ENCODE measurements around the gene NAPG.
"Not testable (repeated sequence)": the region's sequence is repeated elsewhere in the genome, so short reads cannot be mapped to it uniquely, and the experiment has no call there.

Gene NAPG

DNA sequence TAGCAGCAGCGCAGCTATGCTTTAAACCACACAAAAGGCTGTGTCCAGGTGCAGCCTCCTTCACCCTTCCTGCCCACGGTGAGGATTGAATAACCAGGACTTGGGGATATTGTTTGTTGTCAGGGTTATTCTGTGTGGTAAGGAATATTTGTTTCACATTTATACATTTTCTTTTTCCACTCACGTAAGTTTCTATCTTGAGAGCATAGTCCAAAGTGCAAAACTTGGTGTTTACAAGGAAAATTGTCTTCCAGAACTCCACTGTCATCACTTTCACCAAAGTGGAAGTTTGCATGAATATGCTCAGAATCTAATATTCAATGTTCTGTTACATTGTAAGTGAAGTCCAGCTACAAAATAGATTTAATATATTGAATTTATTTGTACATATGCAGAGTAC, 26.4 kb downstream of the NAPG start:
- DNase-seq = no peak

DNA sequence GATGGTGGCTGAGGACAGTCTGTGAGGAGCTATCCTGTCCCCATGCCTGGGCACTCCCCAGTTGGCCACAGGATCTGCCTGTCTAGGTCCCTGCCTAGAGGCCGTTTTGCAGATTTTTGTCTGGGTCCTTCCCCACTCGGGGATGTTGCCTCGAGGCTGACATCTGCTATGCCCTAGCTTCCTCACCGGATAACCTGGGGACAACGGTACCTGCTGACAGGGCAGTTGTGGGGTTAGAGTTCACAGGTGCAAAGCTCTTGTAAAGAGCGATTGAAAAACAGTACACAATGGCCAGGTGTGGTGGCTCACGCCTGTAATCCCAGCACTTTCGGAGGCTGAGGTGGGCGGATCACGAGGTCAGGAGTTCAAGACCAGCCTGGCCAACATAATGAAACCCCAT, 30.4 kb downstream of the NAPG start:
- DNase-seq = not testable (repeated sequence)

DNA sequence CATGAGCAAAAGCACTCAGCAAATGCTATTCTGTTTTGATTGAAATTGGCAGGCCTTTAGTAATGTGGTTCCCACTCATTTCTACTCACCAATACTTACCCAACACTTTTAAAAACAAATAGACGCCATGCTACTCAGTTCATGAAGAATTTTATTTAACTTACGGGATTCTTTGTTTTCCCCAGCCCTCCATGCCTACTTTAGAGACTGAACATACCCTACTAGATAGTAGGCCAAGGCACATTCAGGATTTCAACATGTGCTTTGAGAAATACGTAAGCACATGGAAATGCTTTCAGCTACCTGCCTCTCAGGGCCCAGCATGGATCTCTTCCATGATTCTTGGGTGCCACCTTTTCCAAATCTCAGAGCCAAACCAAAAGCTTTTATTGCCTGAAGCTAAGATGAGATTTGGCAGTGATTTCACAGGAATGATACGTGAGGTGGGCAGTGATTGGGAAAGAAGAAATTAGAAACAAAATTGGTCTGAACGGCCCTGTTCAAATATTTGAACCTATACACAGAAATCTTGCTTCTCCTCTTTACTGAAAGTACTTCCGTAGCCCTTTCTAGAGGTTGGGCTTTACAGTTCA, 31.4 kb downstream of the NAPG start:
- no peak for DNase-seq

- DNase-seq = no peak
These were observed 32.6 kb downstream of the NAPG start for GRCh38 chr18:10558243-10558966.

- no peak for DNase-seq
These were observed 33.1 kb downstream of the NAPG start for GRCh38 chr18:10558967-10559298.

GRCh38 chr18:10559553-10560451, 34.0 kb downstream of the NAPG start:
- DNase-seq = no peak

GRCh38 chr18:10560452-10561045, 34.7 kb downstream of the NAPG start:
- DNase-seq = no peak

DNA sequence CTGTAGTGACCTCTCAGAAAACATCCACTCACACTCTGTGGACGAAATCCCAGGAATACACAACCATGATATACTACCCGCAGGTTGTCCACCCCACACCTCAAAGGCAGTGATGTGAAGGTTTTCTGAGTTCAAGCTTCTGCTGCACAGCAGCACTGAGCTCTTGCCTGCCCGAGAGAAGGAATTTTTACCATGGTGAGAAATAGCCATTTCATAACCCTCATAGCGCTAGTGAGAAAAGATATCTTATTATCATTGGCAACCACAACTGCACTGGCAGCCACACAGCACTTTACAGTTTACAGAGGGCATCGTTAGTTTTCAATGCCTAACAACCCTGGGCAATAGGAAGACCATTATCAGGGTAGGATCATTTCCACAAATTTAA, 36.9 kb downstream of the NAPG start:
- no peak for DNase-seq

DNA sequence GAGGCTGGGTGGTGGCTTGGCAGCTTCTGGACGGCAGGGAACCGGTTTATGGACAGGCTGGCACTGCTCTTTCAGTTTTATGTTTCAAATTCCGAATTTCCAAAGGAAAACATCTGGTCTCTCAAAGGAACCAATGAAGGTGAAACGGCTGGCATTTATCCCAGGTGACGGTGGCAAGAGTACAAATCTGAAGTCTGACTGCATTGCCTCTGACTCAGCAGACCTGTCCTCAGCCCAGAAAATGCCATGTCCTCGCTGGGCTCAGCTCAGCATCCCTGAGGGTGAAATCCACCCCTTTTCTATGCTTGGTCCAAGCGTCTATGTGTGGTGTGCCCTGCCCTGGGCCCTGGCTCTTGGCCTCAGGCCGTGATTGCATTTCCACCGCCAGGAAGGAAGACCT, 38.1 kb downstream of the NAPG start:
- DNase-seq = no peak

DNA sequence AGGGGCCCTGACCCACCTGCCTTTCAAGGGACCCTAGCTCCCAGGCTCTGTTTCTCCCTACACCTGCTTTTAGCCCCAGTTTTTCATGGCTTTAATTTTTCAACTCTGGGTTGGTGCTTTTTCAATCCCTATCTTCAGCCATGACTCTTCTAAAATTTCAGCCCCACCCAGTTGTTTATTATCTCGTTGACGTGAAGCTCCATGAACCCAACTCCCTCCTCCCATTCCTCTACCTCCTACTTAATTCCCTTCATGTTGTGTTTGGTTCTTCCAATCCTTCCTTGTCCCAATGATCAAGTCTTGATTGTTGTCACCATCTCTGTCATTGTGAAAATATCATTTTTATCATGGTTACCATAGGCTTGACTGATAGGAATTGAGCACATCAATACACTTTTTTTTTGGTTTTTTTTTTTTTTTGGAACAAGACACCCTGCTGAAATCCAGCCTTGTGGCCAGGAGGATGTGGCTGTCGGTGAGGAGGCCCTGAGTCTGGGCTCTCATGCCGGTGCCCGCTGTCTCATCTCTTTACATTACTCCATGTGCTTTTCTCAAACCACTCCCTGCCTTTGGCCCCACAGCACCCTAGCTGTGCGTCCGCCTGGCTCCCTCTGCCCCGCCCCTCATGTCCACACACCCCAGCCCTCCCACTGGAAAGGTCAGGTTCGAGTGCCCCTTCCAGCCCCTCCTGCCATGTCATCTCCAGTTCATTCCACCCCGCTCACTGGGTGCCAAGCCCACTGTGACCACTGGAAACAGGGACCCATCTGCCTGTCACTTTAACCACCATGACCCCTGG, 39.3 kb downstream of the NAPG start:
- no peak for DNase-seq

DNA sequence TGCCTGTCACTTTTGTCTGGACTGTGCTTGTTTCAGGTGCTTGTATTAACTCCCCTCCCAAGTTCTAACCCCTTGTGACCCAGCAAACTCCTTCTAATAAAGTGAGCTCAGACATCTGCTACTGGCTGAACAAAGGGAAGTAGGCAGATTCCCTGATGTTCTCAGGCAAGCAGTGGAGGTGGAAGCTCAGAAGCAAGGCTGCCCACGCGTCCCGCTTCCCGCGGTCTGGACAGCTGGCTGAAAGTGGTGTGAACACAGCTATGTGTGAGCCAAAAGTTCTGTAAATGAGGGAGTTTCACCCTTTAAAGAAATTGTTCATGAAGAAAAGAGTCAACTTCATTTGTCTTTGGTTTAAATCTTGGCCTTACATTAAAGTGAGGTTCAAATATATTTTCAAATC, 40.0 kb downstream of the NAPG start:
- no peak for DNase-seq

- DNase-seq = no peak
These were observed 40.6 kb downstream of the NAPG start for GRCh38 chr18:10566390-10566789.

- not testable (repeated sequence) for DNase-seq
These were observed 44.1 kb downstream of the NAPG start for GRCh38 chr18:10569941-10570340.

- no peak for DNase-seq
These were observed 44.8 kb downstream of the NAPG start for GRCh38 chr18:10570622-10571021.

- no peak for DNase-seq
These were observed 45.7 kb downstream of the NAPG start for GRCh38 chr18:10571537-10571936.

DNA sequence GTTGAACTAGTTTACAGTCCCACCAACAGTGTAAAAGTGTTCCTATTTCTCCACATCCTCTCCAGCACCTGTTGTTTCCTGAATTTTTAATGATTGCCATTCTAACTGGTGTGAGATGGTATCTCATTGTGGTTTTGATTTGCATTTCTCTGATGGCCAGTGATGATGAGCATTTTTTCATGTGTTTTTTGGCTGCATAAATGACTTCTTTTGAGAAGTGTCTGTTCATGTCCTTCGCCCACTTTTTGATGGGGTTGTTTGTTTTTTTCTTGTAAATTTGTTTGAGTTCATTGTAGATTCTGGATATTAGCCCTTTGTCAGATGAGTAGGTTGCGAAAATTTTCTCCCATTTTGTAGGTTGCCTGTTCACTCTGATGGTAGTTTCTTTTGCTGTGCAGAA, 47.4 kb downstream of the NAPG start:
- DNase-seq = not testable (repeated sequence)

DNA sequence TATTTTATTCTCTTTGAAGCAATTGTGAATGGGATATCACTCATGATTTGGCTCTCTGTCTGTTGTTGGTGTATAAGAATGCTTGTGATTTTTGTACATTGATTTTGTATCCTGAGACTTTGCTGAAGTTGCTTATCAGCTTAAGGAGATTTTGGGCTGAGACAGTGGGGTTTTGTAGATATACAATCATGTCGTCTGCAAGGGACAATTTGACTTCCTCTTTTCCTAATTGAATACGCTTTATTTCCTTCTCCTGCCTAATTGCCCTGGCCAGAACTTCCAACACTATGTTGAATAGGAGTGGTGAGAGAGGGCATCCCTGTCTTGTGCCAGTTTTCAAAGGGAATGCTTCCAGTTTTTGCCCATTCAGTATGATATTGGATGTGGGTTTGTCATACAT, 48.6 kb downstream of the NAPG start:
- not testable (repeated sequence) for DNase-seq

GRCh38 chr18:10577842-10578572, 52.2 kb downstream of the NAPG start:
- not testable (repeated sequence) for DNase-seq

- not testable (repeated sequence) for DNase-seq
These were observed 52.7 kb downstream of the NAPG start for GRCh38 chr18:10578573-10578899.

- no peak for DNase-seq
These were observed 53.4 kb downstream of the NAPG start for GRCh38 chr18:10579079-10579867.

DNA sequence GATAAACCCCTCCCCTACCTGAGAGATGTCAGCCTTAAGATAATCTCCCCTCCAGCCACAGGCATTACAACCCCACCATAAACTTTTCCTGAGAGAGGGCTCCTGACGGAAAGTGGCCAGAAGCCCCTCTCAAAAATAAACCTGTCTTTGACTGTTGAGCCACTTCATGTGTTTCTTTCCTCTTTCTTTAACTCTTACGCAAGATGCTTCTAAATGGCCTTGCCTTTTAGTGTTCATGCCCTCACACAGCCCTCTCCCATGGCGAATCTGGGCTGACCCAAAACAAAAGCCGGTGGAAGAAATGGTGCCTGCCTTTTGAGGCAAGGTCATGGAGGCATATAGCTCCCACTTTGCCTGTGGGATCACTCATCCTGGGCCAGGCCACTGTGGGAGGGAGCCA, 54.4 kb downstream of the NAPG start:
- DNase-seq = no peak

Measured in cortex of kidney (tissue), 1 donor.